Lower leg skin (tissue), 4 donors: Measurements from ENCODE around the gene JARID2. TPM values are rescaled to one million over a fixed set of nuclear protein-coding genes. Genes with fewer than 3 reads are reported as not detected.

Experiments used
- DNase-seq, 2 donors: peaks; one replicate each; pipeline ENCODE4 v3.0.0-alpha.2; 2019; ENCODE audit warnings: low spot score in 2 of 2
- H3K4me3 ChIP-seq: fragments of 200-600 bp; sonication (generic); 2 replicates; pipeline ENCODE4 v1.5.1; 2017; ENCODE audit warnings: mild to moderate bottlenecking, low read depth; ENCODE audit not compliant: poor library complexity, severe bottlenecking
- CTCF ChIP-seq, 3 donors: fragments of 450-650 bp; IDR thresholded peaks; one replicate each; pipeline ENCODE4 v1.5.1; 2016; ENCODE audit warnings: antibody characterized with exemption in 3 of 3, mild to moderate bottlenecking in 3 of 3, moderate library complexity in 2 of 3
- POLR2A ChIP-seq, 2 donors: fragments of 450-650 bp; IDR thresholded peaks; one replicate each; pipeline ENCODE4 v1.6.1; 2016 to 2017; ENCODE audit warnings: antibody characterized with exemption in 2 of 2, mild to moderate bottlenecking in 1 of 2, moderate library complexity in 1 of 2
- WGBS, 2 donors: methylation state at CpG; one replicate each; pipeline ENCODE4 v1.1.5; 2018; 5-methylcytosine and 5-hydroxymethylcytosine counted together
- intact Hi-C: fragments of 100-400 bp; cut with DNase I; formaldehyde crosslinking; loops from one replicate; pipeline ENCODE4 v1.15.0; 2023; ENCODE audit warnings: low total_unique reads
- total RNA-seq, 4 donors: library from RNA; depleted of rRNA; stranded (reverse); fragments of >200 nt; gene quantifications; one replicate each; pipeline ENCODE4 v1.1.0, GENCODE V29; 2016

The JARID2 gene
- total RNA-seq, 4 donors from 2014 or later: 17.9 to 24.2 (median 21.6) TPM

- no peak overlapping the region for H3K4me3 ChIP-seq
- no peak for DNase-seq
- 74 to 86% methylated on average over 5 of the region's 5 CpGs for WGBS, 2 donors
- intact Hi-C loops: no loop called here
- TF ChIP-seq CTCF (IDR thresholded peaks at IDR 0.05) (no peak), POLR2A (IDR thresholded peaks at IDR 0.05) (no peak)
Measured at GRCh38 chr6:15279047-15279661, 33.3 kb downstream of the JARID2 start.

- no peak for TF ChIP-seq POLR2A (IDR thresholded peaks at IDR 0.05)
- TF ChIP-seq CTCF (IDR thresholded peaks at IDR 0.05): no peak
- 12 to 14% methylated on average over 6 of the region's 6 CpGs for WGBS, 2 donors
- no peak for DNase-seq
- intact Hi-C loops: no loop called here
- H3K4me3 ChIP-seq: no peak overlapping the region
Measured at GRCh38 chr6:15280028-15280427, 34.2 kb downstream of the JARID2 start.

GRCh38 chr6:15280961-15281360 lies 35.1 kb downstream of the JARID2 start:
- no peak for TF ChIP-seq POLR2A (IDR thresholded peaks at IDR 0.05)
- TF ChIP-seq CTCF (IDR thresholded peaks at IDR 0.05): no peak
- DNase-seq: no peak
- intact Hi-C loops: no loop called here
- H3K4me3 ChIP-seq: no peak overlapping the region
- WGBS, 2 donors: 73 to 78% methylated on average over 8 of the region's 8 CpGs

GRCh38 chr6:15282334-15282733 lies 36.5 kb downstream of the JARID2 start:
- no peak for TF ChIP-seq CTCF (IDR thresholded peaks at IDR 0.05)
- no peak for TF ChIP-seq POLR2A (IDR thresholded peaks at IDR 0.05)
- DNase-seq: no peak

GRCh38 chr6:15283986-15284361 lies 38.1 kb downstream of the JARID2 start:
- no peak overlapping the region for H3K4me3 ChIP-seq
- TF ChIP-seq CTCF (IDR thresholded peaks at IDR 0.05) (no peak), POLR2A (IDR thresholded peaks at IDR 0.05) (no peak)
- DNase-seq: no peak
- intact Hi-C loops: no loop called here
- WGBS, 2 donors: 69 to 78% methylated on average over 3 of the region's 3 CpGs

More at GRCh38 chr6:15282334-15282733, 36.5 kb downstream of the JARID2 start:
- no peak overlapping the region for H3K4me3 ChIP-seq
- WGBS, 2 donors: 86 to 89% methylated on average over 4 of the region's 4 CpGs
- intact Hi-C loops: no loop called here

GRCh38 chr6:15284743-15285142 lies 38.9 kb downstream of the JARID2 start:
- intact Hi-C loops: no loop called here
- TF ChIP-seq CTCF (IDR thresholded peaks at IDR 0.05) (no peak), POLR2A (IDR thresholded peaks at IDR 0.05) (no peak)
- DNase-seq: no peak

More at GRCh38 chr6:15284743-15285142, 38.9 kb downstream of the JARID2 start:
- no peak overlapping the region for H3K4me3 ChIP-seq
- 97% methylated on average over 1 of the region's 1 CpG for WGBS, 2 donors
